GM12878 (cell line): ENCODE measurements around the gene KIF5A. TPM values are rescaled to one million over a fixed set of nuclear protein-coding genes. Genes with fewer than 3 reads are reported as not detected.

Source experiments
- CBFB ChIP-seq: IDR thresholded peaks from 2 replicates; pipeline ENCODE4 v1.6.1; 2016; ENCODE audit warnings: antibody characterized with exemption, low read depth
- E2F8 ChIP-seq: fragments of 450-650 bp; IDR thresholded peaks from 2 replicates; pipeline ENCODE4 v1.6.1; 2018; ENCODE audit warnings: mild to moderate bottlenecking, low read depth, moderate library complexity; ENCODE audit not compliant: partially characterized antibody
- EGR1 ChIP-seq, 2 experiments: IDR thresholded peaks; 1 replicate in 1 of 2; 2 replicates in 1 of 2; pipeline ENCODE4 v1.6.1; 2011 to 2012; ENCODE audit warnings: low read depth in 2 of 2, low read length in 2 of 2, borderline replicate concordance in 1 of 2, mild to moderate bottlenecking in 1 of 2, moderate library complexity in 1 of 2
- IRF5 ChIP-seq: fragments of 450-650 bp; IDR thresholded peaks from 2 replicates; pipeline ENCODE4 v1.6.1; 2017; ENCODE audit warnings: borderline replicate concordance
- JUNB ChIP-seq: IDR thresholded peaks from 2 replicates; pipeline ENCODE4 v1.6.1; 2016; ENCODE audit warnings: antibody characterized with exemption, mild to moderate bottlenecking
- SPI1 ChIP-seq: IDR thresholded peaks from 2 replicates; pipeline ENCODE4 v1.6.1; 2011; ENCODE audit warnings: low read depth, mild to moderate bottlenecking, low read length, moderate library complexity, borderline replicate concordance; ENCODE audit not compliant: insufficient read depth
- ZNF217 ChIP-seq: fragments of 450-650 bp; IDR thresholded peaks from 2 replicates; pipeline ENCODE4 v1.6.1; 2017; ENCODE audit warnings: antibody characterized with exemption, mild to moderate bottlenecking
- polyA plus RNA-seq, 11 experiments: library from polyadenylated mRNA; depleted of rRNA in 4 of 11; unstranded in 6 of 11; stranded (reverse) in 5 of 11; fragments of >200 nt; fragmentation: Nextera tagmentation in 4 of 11; fragmentation: Illumina TruSeq in 1 of 11; extraction: Ambion mirVana in 4 of 11; extraction: Trizol in 1 of 11; gene quantifications; 1 replicate in 1 of 11; 2 replicates in 10 of 11; pipeline versions ENCODE4 v1.2.1 to v1.2.3, GENCODE V29; 2011 to 2016; ENCODE audit warnings: inconsistent platforms in 2 of 11, missing spikeins in 2 of 11, low read depth in 1 of 11
- total RNA-seq, 4 experiments: library from RNA; depleted of rRNA in 3 of 4; stranded (reverse); fragments of >200 nt in 3 of 4; fragmentation: Illumina TruSeq in 1 of 4; extraction: Trizol in 1 of 4; gene quantifications; 2 replicates each; pipeline versions ENCODE4 v1.2.1 to v1.2.3, GENCODE V29; 2013 to 2021

Gene KIF5A
- total and polyA plus RNA-seq, 10 of the 15 experiments (the other 5 are each of a cell fraction or from before 2014, with no cell fraction given): 0.35 to 2.9 (median 0.97) TPM

- no peak for TF ChIP-seq E2F8
- no peak for TF ChIP-seq EGR1 (IDR thresholded peaks at IDR 0.05; ENCODE audit: borderline replicate concordance in 1 of 2, low read depth in 2 of 2, low read length in 2 of 2)
- TF ChIP-seq SPI1: no peak
- TF ChIP-seq JUNB: no peak
- TF ChIP-seq IRF5: no peak
- TF ChIP-seq CBFB: no peak
- no peak for TF ChIP-seq ZNF217
Observed at GRCh38 chr12:57609781-57610553, 60.1 kb downstream of the KIF5A start (continued).
